ENCODE results near the gene SRL.

DNA sequence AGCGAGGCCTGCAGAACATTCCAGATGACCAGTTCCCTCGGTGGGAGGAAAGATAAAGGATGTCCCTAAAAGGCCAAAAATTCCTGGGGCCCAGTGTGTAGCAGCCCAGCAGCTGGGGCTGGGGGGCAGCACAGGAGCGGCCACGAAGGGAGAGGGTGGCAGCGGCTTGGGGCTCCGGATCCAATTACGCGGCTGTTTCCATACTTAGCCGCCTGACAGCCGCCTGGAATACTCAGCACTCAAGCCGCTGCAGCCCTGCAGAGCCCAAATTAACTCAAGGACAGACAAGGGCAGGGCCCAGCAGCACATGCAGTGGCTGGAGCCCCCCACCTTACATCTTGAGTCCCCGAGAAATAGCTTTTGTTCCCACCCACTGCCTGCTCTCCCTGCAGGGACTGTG lies 1.3 kb downstream of the SRL start:
- no peak for TF ChIP-seq POLR2A (IDR thresholded peaks at IDR 0.05; ENCODE audit: low read depth, low read length)
- TF ChIP-seq POLR2AphosphoS5 (IDR thresholded peaks at IDR 0.05; ENCODE audit: low read depth, low read length) = no peak
- TF ChIP-seq TAF1 (IDR thresholded peaks at IDR 0.05; ENCODE audit: borderline replicate concordance, low read depth, low read length) = no peak

Measured in GM12892 (cell line).